Smooth muscle cell (in vitro differentiated cells): Measurements from ENCODE around the gene PNPLA7. TPM values are rescaled to one million over a fixed set of nuclear protein-coding genes. Genes with fewer than 3 reads are reported as not detected.

Experiments
- DNase-seq: peaks from one replicate; lab custom pipeline; 2025; ENCODE audit not compliant: unreplicated experiment; lab: John Stamatoyannopoulos, UW
- H2AFZ ChIP-seq: fragments of 200-600 bp; sonication (generic); 2 replicates; pipeline ENCODE4 v1.6.0; 2016; ENCODE audit warnings: antibody characterized with exemption, low read depth, mild to moderate bottlenecking
- H3F3A ChIP-seq: fragments of 200-600 bp; sonication (generic); 2 replicates; pipeline ENCODE4 v1.6.0; 2017; ENCODE audit warnings: antibody characterized with exemption, low read depth
- H3K27ac ChIP-seq: fragments of 200-600 bp; sonication (generic); 2 replicates; pipeline ENCODE4 v1.5.1; 2016; ENCODE audit warnings: low read depth, mild to moderate bottlenecking
- H3K27me3 ChIP-seq: fragments of 200-600 bp; sonication (generic); 2 replicates; pipeline ENCODE4 v1.6.1; 2016; ENCODE audit warnings: low read depth, mild to moderate bottlenecking
- H3K36me3 ChIP-seq: fragments of 200-600 bp; sonication (generic); 2 replicates; pipeline ENCODE4 v1.5.1; 2016; ENCODE audit warnings: low read depth
- H3K4me1 ChIP-seq: fragments of 200-600 bp; sonication (generic); 2 replicates; pipeline ENCODE4 v1.5.1; 2016; ENCODE audit warnings: low read depth
- H3K4me2 ChIP-seq: fragments of 200-600 bp; sonication (generic); 2 replicates; pipeline ENCODE4 v1.6.0; 2016; ENCODE audit warnings: mild to moderate bottlenecking
- H3K4me3 ChIP-seq: fragments of 200-600 bp; sonication (generic); 2 replicates; pipeline ENCODE4 v1.5.1; 2016; ENCODE audit warnings: mild to moderate bottlenecking
- H3K79me2 ChIP-seq: fragments of 200-600 bp; sonication (generic); 2 replicates; pipeline ENCODE4 v1.6.0; 2016; ENCODE audit warnings: low read depth, mild to moderate bottlenecking
- H3K9ac ChIP-seq: fragments of 200-600 bp; sonication (generic); 2 replicates; pipeline ENCODE4 v1.6.0; 2016; ENCODE audit warnings: low read depth
- H3K9me3 ChIP-seq: fragments of 200-600 bp; sonication (generic); replicated peaks from 2 replicates; pipeline ENCODE4 v1.5.1; 2016; ENCODE audit warnings: low read depth
- H4K20me1 ChIP-seq: fragments of 200-600 bp; sonication (generic); 2 replicates; pipeline ENCODE4 v1.6.0; 2016; ENCODE audit warnings: low read depth
- CTCF ChIP-seq: fragments of 200-600 bp; sonication (generic); IDR thresholded peaks from 2 replicates; pipeline ENCODE4 v1.5.1; 2017; ENCODE audit warnings: borderline replicate concordance, mild to moderate bottlenecking, antibody characterized with exemption; ENCODE audit not compliant: insufficient read depth, poor library complexity, severe bottlenecking
- WGBS: methylation state at CpG from one replicate; pipeline ENCODE4 v1.1.7; 2016; ENCODE audit warnings: low lambda C conversion rate; 5-methylcytosine and 5-hydroxymethylcytosine counted together
- polyA plus RNA-seq: library from polyadenylated mRNA; unstranded; fragments of >200 nt; fragmentation: Nextera tagmentation; extraction: Ambion mirVana; gene quantifications from 2 replicates; pipeline ENCODE4 v1.2.1, GENCODE V29; 2016
- total RNA-seq: library from RNA; depleted of rRNA; stranded (reverse); fragments of >200 nt; gene quantifications from 2 replicates; pipeline ENCODE4 v1.2.3, GENCODE V29; 2014

Gene PNPLA7
- total and polyA plus RNA-seq, 2 experiments from 2014 or later: 0.46 to 0.67 TPM

- Histone ChIP-seq H3K79me2 (no peaks in the 10 kb centered on the region), H2AFZ (no peak overlapping the region)
Observed at GRCh38 chr9:137488906-137489305, 61.3 kb downstream of the PNPLA7 start.

GRCh38 chr9:137488327-137488653 is 61.9 kb downstream of the PNPLA7 start:
- no peaks in the 10 kb centered on the region for H3K4me1 ChIP-seq
- no peak for TF ChIP-seq CTCF
- H4K20me1 ChIP-seq: no peaks in the 10 kb centered on the region
- no peak overlapping the region for H2AFZ ChIP-seq
- no peaks in the 10 kb centered on the region for H3K9me3 ChIP-seq
- H3K79me2 ChIP-seq: no peaks in the 10 kb centered on the region
- no peak overlapping the region for H3K4me2 ChIP-seq
- no peaks in the 10 kb centered on the region for H3F3A ChIP-seq
- no peak overlapping the region for H3K4me3 ChIP-seq
- H3K27ac ChIP-seq: no peak overlapping the region
- DNase-seq: no peak
- 99% methylated on average over 5 of the region's 6 CpGs for WGBS
- no peaks in the 10 kb centered on the region for H3K36me3 ChIP-seq
- H3K27me3 ChIP-seq: no peaks in the 10 kb centered on the region
- no peak overlapping the region for H3K9ac ChIP-seq

More at GRCh38 chr9:137488906-137489305, 61.3 kb downstream of the PNPLA7 start:
- Histone ChIP-seq H3K9me3 (no peaks in the 10 kb centered on the region), H3K36me3 (no peaks in the 10 kb centered on the region), H3K4me2 (no peak overlapping the region), H3K27ac (no peak overlapping the region), H3K27me3 (no peaks in the 10 kb centered on the region), H3K4me3 (no peak overlapping the region), H3K4me1 (no peaks in the 10 kb centered on the region), H3K9ac (no peak overlapping the region), H3F3A (no peaks in the 10 kb centered on the region), H4K20me1 (no peaks in the 10 kb centered on the region)
- no peak for DNase-seq
- 90% methylated on average over 6 of the region's 6 CpGs for WGBS
- no peak for TF ChIP-seq CTCF

- no peak overlapping the region for H3K4me2 ChIP-seq
- no peak for TF ChIP-seq CTCF
- H3K4me3 ChIP-seq: no peak overlapping the region
- no peaks in the 10 kb centered on the region for H3K27me3 ChIP-seq
- no peaks in the 10 kb centered on the region for H3K36me3 ChIP-seq
- H2AFZ ChIP-seq: no peak overlapping the region
- no peak overlapping the region for H3K27ac ChIP-seq
- no peaks in the 10 kb centered on the region for H3K79me2 ChIP-seq
- no peak for DNase-seq
- no peaks in the 10 kb centered on the region for H3F3A ChIP-seq
- no peaks in the 10 kb centered on the region for H4K20me1 ChIP-seq
- no peak overlapping the region for H3K9ac ChIP-seq
- no peaks in the 10 kb centered on the region for H3K9me3 ChIP-seq
- H3K4me1 ChIP-seq: no peaks in the 10 kb centered on the region
- 94% methylated on average over 41 of the region's 41 CpGs for WGBS
Observed at GRCh38 chr9:137487454-137488326, 62.5 kb downstream of the PNPLA7 start.
